ENCODE measurements around the gene CORO2B. TPM values are rescaled to one million over a fixed set of nuclear protein-coding genes. Genes with fewer than 3 reads are reported as not detected.
A peak's percentile ranks its signal among the peaks of the same experiment; 100 is the strongest.
"Not testable (repeated sequence)": the region's sequence is repeated elsewhere in the genome, so short reads cannot be mapped to it uniquely, and the experiment has no call there.

The CORO2B gene
- total RNA-seq, 2 donors from 2014 or later: 4.3 to 8.5 TPM

GRCh38 chr15:68644996-68645395, 66.2 kb downstream of the CORO2B start:
- no peak overlapping the region for H3K27ac ChIP-seq
- H3K36me3 ChIP-seq: no peaks in the 10 kb centered on the region
- no peak for DNase-seq (ENCODE audit: low spot score)
- no peaks in the 10 kb centered on the region for H3K9me3 ChIP-seq
- H3K4me3 ChIP-seq: no peak overlapping the region
- no peak for TF ChIP-seq CTCF (IDR thresholded peaks at IDR 0.05)
- ATAC-seq (ENCODE audit: insufficient number of reproducible peaks, low FRiP score, low read depth): no peak
- H3K27me3 ChIP-seq (replicated peaks; ENCODE audit: insufficient read depth): no peaks in the 10 kb centered on the region
- H3K4me1 ChIP-seq (ENCODE audit: control insufficient read depth in 1 of 2, low read depth in 2 of 2): peaks cover 0 to 6% of the 10 kb centered on the region in 2 donors

GRCh38 chr15:68646156-68646555, 67.4 kb downstream of the CORO2B start:
- H3K27me3 ChIP-seq (replicated peaks; ENCODE audit: insufficient read depth): no peaks in the 10 kb centered on the region
- no peak for ATAC-seq (ENCODE audit: insufficient number of reproducible peaks, low FRiP score, low read depth)
- no peak for DNase-seq (ENCODE audit: low spot score)
- no peak for TF ChIP-seq CTCF (IDR thresholded peaks at IDR 0.05)
- H3K36me3 ChIP-seq: no peaks in the 10 kb centered on the region
- H3K4me3 ChIP-seq: no peak overlapping the region
- H3K9me3 ChIP-seq: no peaks in the 10 kb centered on the region
- no peak overlapping the region for H3K27ac ChIP-seq
- H3K4me1 ChIP-seq (ENCODE audit: control insufficient read depth in 1 of 2, low read depth in 2 of 2): no peaks in the 10 kb centered on the region

- Histone ChIP-seq H3K36me3 (no peaks in the 10 kb centered on the region), H3K4me1 (ENCODE audit: control insufficient read depth in 1 of 2, low read depth in 2 of 2) (no peaks in the 10 kb centered on the region), H3K27me3 (replicated peaks; ENCODE audit: insufficient read depth) (no peaks in the 10 kb centered on the region), H3K4me3 (no peak overlapping the region), H3K9me3 (no peaks in the 10 kb centered on the region), H3K27ac (no peak overlapping the region)
- DNase-seq (ENCODE audit: low spot score): no peak
- ATAC-seq (ENCODE audit: insufficient number of reproducible peaks, low FRiP score, low read depth): no peak
- no peak for TF ChIP-seq CTCF (IDR thresholded peaks at IDR 0.05)
Measured at GRCh38 chr15:68646696-68647095, 67.9 kb downstream of the CORO2B start.

GRCh38 chr15:68647361-68647760, 68.6 kb downstream of the CORO2B start:
- H3K27ac ChIP-seq; H3K4me3 ChIP-seq; H3K27me3 ChIP-seq (replicated peaks; ENCODE audit: insufficient read depth); H3K9me3 ChIP-seq; DNase-seq (ENCODE audit: low spot score); ATAC-seq (ENCODE audit: insufficient number of reproducible peaks, low FRiP score, low read depth); H3K36me3 ChIP-seq; H3K4me1 ChIP-seq (ENCODE audit: control insufficient read depth in 1 of 2, low read depth in 2 of 2): not testable (repeated sequence)

GRCh38 chr15:68650901-68651709, 72.3 kb downstream of the CORO2B start:
- DNase-seq (ENCODE audit: low spot score): no peak
- Histone ChIP-seq H3K4me1 (ENCODE audit: control insufficient read depth in 1 of 2, low read depth in 2 of 2) (no peaks in the 10 kb centered on the region), H3K27me3 (replicated peaks; ENCODE audit: insufficient read depth) (no peaks in the 10 kb centered on the region), H3K4me3 (no peak overlapping the region), H3K36me3 (no peaks in the 10 kb centered on the region), H3K27ac (no peak overlapping the region), H3K9me3 (no peaks in the 10 kb centered on the region)
- ATAC-seq (ENCODE audit: insufficient number of reproducible peaks, low FRiP score, low read depth): no peak
- TF ChIP-seq CTCF (IDR thresholded peaks at IDR 0.05): peak; percentile 66
